HepG2 (cell line): ENCODE measurements around the gene VAMP2. TPM values are rescaled to one million over a fixed set of nuclear protein-coding genes. Genes with fewer than 3 reads are reported as not detected.

Experiments
- AGO1 ChIP-seq: fragments of 200-400 bp; formaldehyde crosslinking; IDR thresholded peaks from 2 replicates; pipeline ENCODE4 v1.6.1; 2017; ENCODE audit warnings: mild to moderate bottlenecking, low read depth, low read length, moderate library complexity; ENCODE audit not compliant: poor library complexity, severe bottlenecking
- FOXC1 ChIP-seq: sonication (generic); formaldehyde crosslinking; IDR thresholded peaks from 2 replicates; pipeline ENCODE4 v1.8.0; 2022; ENCODE audit warnings: mild to moderate bottlenecking, missing genetic modification reagents, borderline replicate concordance
- FOXK1 ChIP-seq: sonication (generic); formaldehyde crosslinking; IDR thresholded peaks from 2 replicates; pipeline ENCODE4 v1.4.0; 2020; ENCODE audit warnings: low read depth, missing genetic modification reagents, borderline replicate concordance
- GZF1 ChIP-seq: sonication (generic); formaldehyde crosslinking; IDR thresholded peaks from 2 replicates; pipeline ENCODE4 v1.5.1; 2020; ENCODE audit warnings: mild to moderate bottlenecking, missing genetic modification reagents
- HOXA3 ChIP-seq: sonication (generic); formaldehyde crosslinking; IDR thresholded peaks from 2 replicates; pipeline ENCODE4 v1.5.0; 2020; ENCODE audit warnings: missing genetic modification reagents
- HOXA5 ChIP-seq: sonication (generic); formaldehyde crosslinking; IDR thresholded peaks from 2 replicates; pipeline ENCODE4 v1.4.0; 2020; ENCODE audit warnings: missing genetic modification reagents
- KLF12 ChIP-seq: sonication (generic); formaldehyde crosslinking; IDR thresholded peaks from 2 replicates; pipeline ENCODE4 v1.4.0; 2020; ENCODE audit warnings: missing genetic modification reagents, borderline replicate concordance
- MED13 ChIP-seq: sonication (generic); formaldehyde crosslinking; IDR thresholded peaks from 2 replicates; pipeline ENCODE4 v1.5.0; 2020; ENCODE audit warnings: missing genetic modification reagents
- MED8 ChIP-seq: sonication (generic); formaldehyde crosslinking; IDR thresholded peaks from 2 replicates; pipeline ENCODE4 v1.8.1; 2023; ENCODE audit warnings: mild to moderate bottlenecking, missing genetic modification reagents; ENCODE audit not compliant: insufficient replicate concordance
- MYC ChIP-seq: sonication (generic); formaldehyde crosslinking; IDR thresholded peaks from 2 replicates; pipeline ENCODE4 v1.9.0; 2021; ENCODE audit warnings: missing genetic modification reagents, borderline replicate concordance
- SALL1 ChIP-seq: sonication (generic); formaldehyde crosslinking; IDR thresholded peaks from 2 replicates; pipeline ENCODE4 v1.8.0; 2022; ENCODE audit warnings: mild to moderate bottlenecking, missing genetic modification reagents
- STAT5B ChIP-seq: sonication (generic); formaldehyde crosslinking; IDR thresholded peaks from 2 replicates; pipeline ENCODE4 v1.4.0; 2020; ENCODE audit warnings: missing genetic modification reagents
- TEAD2 ChIP-seq: sonication (generic); formaldehyde crosslinking; IDR thresholded peaks from 2 replicates; pipeline ENCODE4 v1.9.0; 2021; ENCODE audit warnings: missing genetic modification reagents
- ZNF234 ChIP-seq: sonication (generic); formaldehyde crosslinking; conservative IDR thresholded peaks from 2 replicates; pipeline ENCODE4 v1.5.1; 2020; ENCODE audit warnings: mild to moderate bottlenecking, missing genetic modification reagents
- ZNF3 ChIP-seq: IDR thresholded peaks from 2 replicates; pipeline ENCODE4 v1.7.0; 2017; ENCODE audit warnings: inconsistent platforms
- ZNF703 ChIP-seq: sonication (generic); formaldehyde crosslinking; IDR thresholded peaks from 2 replicates; pipeline ENCODE4 v1.5.1; 2020; ENCODE audit warnings: missing genetic modification reagents, mild to moderate bottlenecking, moderate library complexity, borderline replicate concordance
- polyA plus RNA-seq, 8 experiments: library from polyadenylated mRNA; depleted of rRNA in 3 of 8; stranded (reverse) in 7 of 8; unstranded in 1 of 8; fragments of >200 nt; fragmentation: Illumina TruSeq in 4 of 8; extraction: Trizol in 4 of 8; gene quantifications; 2 replicates each; pipeline versions ENCODE4 v1.2.1 to v1.2.3, GENCODE V29; 2011 to 2016; ENCODE audit warnings: low read depth in 4 of 8, missing spikeins in 1 of 8, mixed read lengths in 1 of 8; ENCODE audit not compliant: insufficient read depth in 1 of 8
- total RNA-seq, 5 experiments: library from RNA; depleted of rRNA; stranded (reverse); fragments of >200 nt; fragmentation: Illumina TruSeq; extraction: Trizol; gene quantifications; 2 replicates each; pipeline ENCODE4 v1.2.3, GENCODE V29; 2016; ENCODE audit warnings: low read depth in 1 of 5
- TF ChIP-seq, protein P1 (sequence below): sonication (generic); formaldehyde crosslinking; IDR thresholded peaks from 2 replicates; pipeline ENCODE4 v1.4.0; 2020; ENCODE audit warnings: missing genetic modification reagents
- TF ChIP-seq, protein P2 (sequence below): sonication (generic); formaldehyde crosslinking; IDR thresholded peaks from 2 replicates; pipeline ENCODE4 v1.8.0; 2022; ENCODE audit warnings: mild to moderate bottlenecking, missing genetic modification reagents, moderate library complexity
- TF ChIP-seq, protein P3 (sequence below): sonication (generic); formaldehyde crosslinking; IDR thresholded peaks from 2 replicates; pipeline ENCODE4 v1.4.0; 2020; ENCODE audit warnings: missing genetic modification reagents, borderline replicate concordance
- TF ChIP-seq, protein P4 (sequence below): sonication (generic); formaldehyde crosslinking; IDR thresholded peaks from 2 replicates; pipeline ENCODE4 v1.4.0; 2020; ENCODE audit warnings: mild to moderate bottlenecking, missing genetic modification reagents
- TF ChIP-seq, protein P5 (sequence below): sonication (generic); formaldehyde crosslinking; IDR thresholded peaks from 2 replicates; pipeline ENCODE4 v1.4.0; 2020; ENCODE audit warnings: low read depth, mild to moderate bottlenecking, missing genetic modification reagents

Gene VAMP2
- total and polyA plus RNA-seq, 2 of the 13 experiments (the other 11 are each of a cell fraction or from before 2014, with no cell fraction given) = 3.9 to 17.2 TPM

DNA sequence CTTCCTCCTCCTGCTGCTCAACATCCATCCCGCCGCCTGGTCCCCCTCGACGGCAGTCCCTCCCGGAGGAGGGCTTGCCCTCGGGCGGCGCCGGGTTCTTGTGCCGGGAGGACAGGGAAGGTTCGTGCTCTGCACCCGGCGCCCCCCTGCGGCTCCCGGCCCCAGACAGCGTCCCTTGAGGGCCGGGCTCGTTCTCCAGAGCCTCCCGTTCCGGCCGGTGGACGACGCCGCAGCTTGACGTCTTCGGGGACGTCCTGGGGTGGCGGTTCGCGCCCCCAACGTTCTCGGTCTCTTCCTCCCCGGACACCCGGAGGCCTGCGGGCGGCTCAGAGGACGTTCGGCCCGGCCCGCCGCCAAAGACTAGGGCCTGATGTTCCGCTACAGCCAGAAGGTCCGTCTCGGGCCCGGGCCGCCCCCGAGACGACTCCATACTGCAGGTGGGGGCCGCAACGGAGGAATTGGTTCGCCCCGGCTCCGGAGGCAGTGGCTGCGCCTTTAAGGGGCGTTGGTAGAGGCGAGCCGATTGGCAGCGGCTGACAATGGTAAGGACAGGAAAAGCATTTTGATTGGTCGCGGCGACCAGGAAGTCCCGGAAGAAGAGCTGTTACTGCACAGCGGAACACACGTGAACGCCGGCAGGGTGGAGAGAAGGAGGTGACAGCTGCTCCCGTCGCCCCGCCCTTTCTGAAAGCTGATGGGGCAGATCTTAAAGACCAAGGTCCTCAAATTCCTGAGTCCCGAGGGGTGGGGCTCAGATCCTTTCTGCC, 27.1 kb upstream of the VAMP2 start, which contains the start of gene BORCS6 (continued):
- TF ChIP-seq HOXA3 (CRISPR knock-in tag) = 0 out of 2 replicates have a peak, but pooled peaks have one; percentile 24
- no peak for TF ChIP-seq ZNF3 (CRISPR knock-in tag)
- TF ChIP-seq, protein P1, sequence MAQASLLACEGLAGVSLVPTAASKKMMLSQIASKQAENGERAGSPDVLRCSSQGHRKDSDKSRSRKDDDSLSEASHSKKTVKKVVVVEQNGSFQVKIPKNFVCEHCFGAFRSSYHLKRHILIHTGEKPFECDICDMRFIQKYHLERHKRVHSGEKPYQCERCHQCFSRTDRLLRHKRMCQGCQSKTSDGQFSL (CRISPR knock-in tag) = peak; percentile 47; the same call in 1 of the 2 replicates
- TF ChIP-seq MED13 = no peak
- no peak for TF ChIP-seq FOXC1
- peak; percentile 32; the same call in 1 of the 2 replicates for TF ChIP-seq FOXK1 (CRISPR knock-in tag)
- no peak for TF ChIP-seq AGO1
- 0 out of 2 replicates have a peak, but pooled peaks have one; percentile 17 for TF ChIP-seq ZNF234 (CRISPR knock-in tag)
- TF ChIP-seq STAT5B (CRISPR knock-in tag) = no peak
- TF ChIP-seq, protein P2, sequence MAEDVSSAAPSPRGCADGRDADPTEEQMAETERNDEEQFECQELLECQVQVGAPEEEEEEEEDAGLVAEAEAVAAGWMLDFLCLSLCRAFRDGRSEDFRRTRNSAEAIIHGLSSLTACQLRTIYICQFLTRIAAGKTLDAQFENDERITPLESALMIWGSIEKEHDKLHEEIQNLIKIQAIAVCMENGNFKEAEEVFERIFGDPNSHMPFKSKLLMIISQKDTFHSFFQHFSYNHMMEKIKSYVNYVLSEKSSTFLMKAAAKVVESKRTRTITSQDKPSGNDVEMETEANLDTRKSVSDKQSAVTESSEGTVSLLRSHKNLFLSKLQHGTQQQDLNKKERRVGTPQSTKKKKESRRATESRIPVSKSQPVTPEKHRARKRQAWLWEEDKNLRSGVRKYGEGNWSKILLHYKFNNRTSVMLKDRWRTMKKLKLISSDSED (CRISPR knock-in tag) = no peak
- no peak for TF ChIP-seq ZNF703 (CRISPR knock-in tag)
- TF ChIP-seq MED8 (CRISPR knock-in tag) = peak; percentile 68
- TF ChIP-seq, protein P3, sequence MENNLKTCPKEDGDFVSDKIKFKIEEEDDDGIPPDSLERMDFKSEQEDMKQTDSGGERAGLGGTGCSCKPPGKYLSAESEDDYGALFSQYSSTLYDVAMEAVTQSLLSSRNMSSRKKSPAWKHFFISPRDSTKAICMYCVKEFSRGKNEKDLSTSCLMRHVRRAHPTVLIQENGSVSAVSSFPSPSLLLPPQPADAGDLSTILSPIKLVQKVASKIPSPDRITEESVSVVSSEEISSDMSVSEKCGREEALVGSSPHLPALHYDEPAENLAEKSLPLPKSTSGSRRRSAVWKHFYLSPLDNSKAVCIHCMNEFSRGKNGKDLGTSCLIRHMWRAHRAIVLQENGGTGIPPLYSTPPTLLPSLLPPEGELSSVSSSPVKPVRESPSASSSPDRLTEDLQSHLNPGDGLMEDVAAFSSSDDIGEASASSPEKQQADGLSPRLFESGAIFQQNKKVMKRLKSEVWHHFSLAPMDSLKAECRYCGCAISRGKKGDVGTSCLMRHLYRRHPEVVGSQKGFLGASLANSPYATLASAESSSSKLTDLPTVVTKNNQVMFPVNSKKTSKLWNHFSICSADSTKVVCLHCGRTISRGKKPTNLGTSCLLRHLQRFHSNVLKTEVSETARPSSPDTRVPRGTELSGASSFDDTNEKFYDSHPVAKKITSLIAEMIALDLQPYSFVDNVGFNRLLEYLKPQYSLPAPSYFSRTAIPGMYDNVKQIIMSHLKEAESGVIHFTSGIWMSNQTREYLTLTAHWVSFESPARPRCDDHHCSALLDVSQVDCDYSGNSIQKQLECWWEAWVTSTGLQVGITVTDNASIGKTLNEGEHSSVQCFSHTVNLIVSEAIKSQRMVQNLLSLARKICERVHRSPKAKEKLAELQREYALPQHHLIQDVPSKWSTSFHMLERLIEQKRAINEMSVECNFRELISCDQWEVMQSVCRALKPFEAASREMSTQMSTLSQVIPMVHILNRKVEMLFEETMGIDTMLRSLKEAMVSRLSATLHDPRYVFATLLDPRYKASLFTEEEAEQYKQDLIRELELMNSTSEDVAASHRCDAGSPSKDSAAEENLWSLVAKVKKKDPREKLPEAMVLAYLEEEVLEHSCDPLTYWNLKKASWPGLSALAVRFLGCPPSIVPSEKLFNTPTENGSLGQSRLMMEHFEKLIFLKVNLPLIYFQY = 0 out of 2 replicates have a peak, but pooled peaks have one; percentile 19
- peak; percentile 66 for TF ChIP-seq SALL1 (CRISPR knock-in tag)
- TF ChIP-seq TEAD2 (CRISPR knock-in tag) = no peak
- TF ChIP-seq, protein P4, sequence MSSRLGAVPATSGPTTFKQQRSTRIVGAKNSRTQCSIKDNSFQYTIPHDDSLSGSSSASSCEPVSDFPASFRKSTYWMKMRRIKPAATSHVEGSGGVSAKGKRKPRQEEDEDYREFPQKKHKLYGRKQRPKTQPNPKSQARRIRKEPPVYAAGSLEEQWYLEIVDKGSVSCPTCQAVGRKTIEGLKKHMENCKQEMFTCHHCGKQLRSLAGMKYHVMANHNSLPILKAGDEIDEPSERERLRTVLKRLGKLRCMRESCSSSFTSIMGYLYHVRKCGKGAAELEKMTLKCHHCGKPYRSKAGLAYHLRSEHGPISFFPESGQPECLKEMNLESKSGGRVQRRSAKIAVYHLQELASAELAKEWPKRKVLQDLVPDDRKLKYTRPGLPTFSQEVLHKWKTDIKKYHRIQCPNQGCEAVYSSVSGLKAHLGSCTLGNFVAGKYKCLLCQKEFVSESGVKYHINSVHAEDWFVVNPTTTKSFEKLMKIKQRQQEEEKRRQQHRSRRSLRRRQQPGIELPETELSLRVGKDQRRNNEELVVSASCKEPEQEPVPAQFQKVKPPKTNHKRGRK (CRISPR knock-in tag) = no peak
- no peak for TF ChIP-seq HOXA5 (CRISPR knock-in tag)
- peak; percentile 53; the same call in 1 of the 2 replicates for TF ChIP-seq MYC (CRISPR knock-in tag)
- no peak for TF ChIP-seq GZF1 (CRISPR knock-in tag)
- TF ChIP-seq, protein P5, sequence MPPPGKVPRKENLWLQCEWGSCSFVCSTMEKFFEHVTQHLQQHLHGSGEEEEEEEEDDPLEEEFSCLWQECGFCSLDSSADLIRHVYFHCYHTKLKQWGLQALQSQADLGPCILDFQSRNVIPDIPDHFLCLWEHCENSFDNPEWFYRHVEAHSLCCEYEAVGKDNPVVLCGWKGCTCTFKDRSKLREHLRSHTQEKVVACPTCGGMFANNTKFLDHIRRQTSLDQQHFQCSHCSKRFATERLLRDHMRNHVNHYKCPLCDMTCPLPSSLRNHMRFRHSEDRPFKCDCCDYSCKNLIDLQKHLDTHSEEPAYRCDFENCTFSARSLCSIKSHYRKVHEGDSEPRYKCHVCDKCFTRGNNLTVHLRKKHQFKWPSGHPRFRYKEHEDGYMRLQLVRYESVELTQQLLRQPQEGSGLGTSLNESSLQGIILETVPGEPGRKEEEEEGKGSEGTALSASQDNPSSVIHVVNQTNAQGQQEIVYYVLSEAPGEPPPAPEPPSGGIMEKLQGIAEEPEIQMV (CRISPR knock-in tag) = 0 out of 2 replicates have a peak, but pooled peaks have one; percentile 42
- no peak; the same call in 1 of the 2 replicates for TF ChIP-seq KLF12 (CRISPR knock-in tag)
